Stimulated activated CD8-positive, alpha-beta memory T cell treated with anti-CD3 and anti-CD28 coated beads, Interleukin-15, amount 100 ng/mL, for 4 hours (primary cell): Measurements from ENCODE around the gene GIGYF1.
"Not testable (repeated sequence)": the region's sequence is repeated elsewhere in the genome, so short reads cannot be mapped to it uniquely, and the experiment has no call there.

Experiments
- DNase-seq, 2 donors: peaks; one replicate each; pipeline ENCODE4 v3.0.0-alpha.2; 2020; ENCODE audit warnings: low read depth in 2 of 2

The GIGYF1 gene

DNA sequence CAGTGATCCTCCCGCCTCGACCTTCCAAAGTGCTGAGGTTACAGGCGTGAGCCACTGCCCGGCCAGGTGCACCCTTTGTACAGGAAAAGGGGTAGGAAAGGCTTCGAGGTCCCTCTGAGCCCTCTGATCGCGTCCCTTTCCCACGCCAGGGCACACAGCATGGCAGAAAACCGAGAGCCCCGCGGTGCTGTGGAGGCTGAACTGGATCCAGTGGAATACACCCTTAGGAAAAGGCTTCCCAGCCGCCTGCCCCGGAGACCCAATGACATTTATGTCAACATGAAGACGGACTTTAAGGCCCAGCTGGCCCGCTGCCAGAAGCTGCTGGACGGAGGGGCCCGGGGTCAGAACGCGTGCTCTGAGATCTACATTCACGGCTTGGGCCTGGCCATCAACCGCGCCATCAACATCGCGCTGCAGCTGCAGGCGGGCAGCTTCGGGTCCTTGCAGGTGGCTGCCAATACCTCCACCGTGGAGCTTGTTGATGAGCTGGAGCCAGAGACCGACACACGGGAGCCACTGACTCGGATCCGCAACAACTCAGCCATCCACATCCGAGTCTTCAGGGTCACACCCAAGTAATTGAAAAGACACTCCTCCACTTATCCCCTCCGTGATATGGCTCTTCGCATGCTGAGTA lies 12.7 kb upstream of the GIGYF1 start:
- DNase-seq: no peak

DNA sequence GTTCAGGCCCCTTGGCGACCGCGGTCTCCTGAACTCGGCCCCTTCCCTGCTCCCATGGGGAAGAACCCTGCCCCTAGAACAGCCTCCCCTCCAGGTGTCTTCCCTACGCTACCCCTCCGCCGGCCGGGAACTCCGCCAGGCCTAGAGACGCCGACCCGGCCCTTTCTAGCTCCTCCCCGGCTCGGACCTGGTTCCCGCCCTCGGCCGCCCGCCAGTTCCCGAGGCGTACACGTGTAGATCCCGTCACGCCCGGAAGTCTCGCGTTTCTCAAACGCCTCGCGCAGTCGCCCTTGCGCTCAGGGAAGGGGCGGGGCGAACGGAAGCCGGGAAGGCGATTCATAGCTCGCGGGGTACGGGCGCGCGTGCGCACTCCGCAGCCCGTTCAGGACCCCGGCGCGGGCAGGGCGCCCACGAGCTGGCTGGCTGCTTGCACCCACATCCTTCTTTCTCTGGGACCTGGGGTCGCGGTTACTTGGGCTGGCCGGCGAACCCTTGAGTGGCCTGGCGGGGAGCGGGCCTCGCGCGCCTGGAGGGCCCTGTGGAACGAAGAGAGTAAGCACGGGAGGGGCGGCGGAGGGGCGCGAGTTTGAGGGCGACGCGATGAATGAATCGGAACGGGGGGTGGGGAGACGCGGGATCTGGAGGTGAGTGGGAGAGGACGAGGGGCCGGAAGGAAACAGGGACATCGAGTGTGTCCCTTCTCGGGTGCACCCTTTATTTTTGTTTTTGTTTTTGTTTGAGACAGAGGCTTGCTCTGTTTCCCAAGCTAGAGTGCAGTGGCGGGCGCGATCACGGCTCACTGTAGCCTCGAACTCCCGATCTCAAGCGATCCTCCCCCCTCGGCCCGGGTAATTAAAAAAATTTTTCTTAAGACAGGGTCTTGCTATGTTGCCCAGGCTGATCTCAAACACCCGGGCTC lies 12.0 kb upstream of the GIGYF1 start, which contains the start of gene POP7:
TSS of gene POP7 (plus strand) at position 369 of the 919 bp plus-strand sequence. CDS start 710 bp downstream, outside the sequence.
- peak; percentile 97 to 98 for DNase-seq

DNA sequence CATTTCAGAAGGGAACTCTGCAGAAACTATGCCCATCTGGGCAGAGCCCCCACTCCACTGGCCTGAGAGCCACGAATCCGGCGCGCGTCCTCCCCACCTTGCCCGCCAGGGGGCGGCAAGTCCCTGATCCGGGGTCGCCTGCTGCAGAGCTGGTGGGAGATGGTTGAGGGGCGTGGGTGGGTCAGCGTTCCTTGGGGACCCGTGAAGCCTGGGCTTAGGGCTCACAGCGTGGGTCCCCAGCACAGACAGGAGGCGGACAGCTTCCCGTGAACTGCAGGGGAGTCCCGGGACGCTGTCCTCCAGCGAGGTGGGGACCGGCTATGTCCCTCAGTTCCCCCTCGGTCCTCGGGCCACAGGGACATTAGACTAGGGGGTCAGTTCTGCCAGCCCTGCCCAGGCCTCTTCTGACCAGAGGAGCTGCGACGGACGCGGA lies 11.3 kb upstream of the GIGYF1 start:
- peak; percentile 54 to 57 for DNase-seq

GRCh38 chr7:100701089-100701488 lies 7.0 kb upstream of the GIGYF1 start:
- not testable (repeated sequence) for DNase-seq

- no peak for DNase-seq
Observed at GRCh38 chr7:100699018-100699417, 5.0 kb upstream of the GIGYF1 start.

DNA sequence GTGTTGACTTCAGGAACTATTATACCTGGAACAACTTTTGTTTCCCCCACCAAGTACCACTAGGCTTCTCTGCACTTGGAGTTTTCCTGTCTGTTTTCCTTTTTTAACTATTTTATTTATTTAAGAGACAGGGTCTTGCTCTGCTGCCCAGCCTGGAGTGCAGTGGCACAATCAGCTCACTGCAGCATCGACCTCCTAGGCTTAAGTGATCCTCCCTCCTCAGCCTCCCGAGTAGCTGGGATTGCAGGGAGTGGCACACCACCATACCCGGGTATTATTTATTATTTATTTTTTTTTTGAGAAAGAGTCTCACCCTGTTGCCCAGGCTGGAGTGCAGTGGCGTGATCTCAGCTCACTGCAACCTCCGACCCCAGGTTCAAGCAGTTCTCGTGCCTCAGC lies 2.1 kb upstream of the GIGYF1 start:
- no peak for DNase-seq

DNA sequence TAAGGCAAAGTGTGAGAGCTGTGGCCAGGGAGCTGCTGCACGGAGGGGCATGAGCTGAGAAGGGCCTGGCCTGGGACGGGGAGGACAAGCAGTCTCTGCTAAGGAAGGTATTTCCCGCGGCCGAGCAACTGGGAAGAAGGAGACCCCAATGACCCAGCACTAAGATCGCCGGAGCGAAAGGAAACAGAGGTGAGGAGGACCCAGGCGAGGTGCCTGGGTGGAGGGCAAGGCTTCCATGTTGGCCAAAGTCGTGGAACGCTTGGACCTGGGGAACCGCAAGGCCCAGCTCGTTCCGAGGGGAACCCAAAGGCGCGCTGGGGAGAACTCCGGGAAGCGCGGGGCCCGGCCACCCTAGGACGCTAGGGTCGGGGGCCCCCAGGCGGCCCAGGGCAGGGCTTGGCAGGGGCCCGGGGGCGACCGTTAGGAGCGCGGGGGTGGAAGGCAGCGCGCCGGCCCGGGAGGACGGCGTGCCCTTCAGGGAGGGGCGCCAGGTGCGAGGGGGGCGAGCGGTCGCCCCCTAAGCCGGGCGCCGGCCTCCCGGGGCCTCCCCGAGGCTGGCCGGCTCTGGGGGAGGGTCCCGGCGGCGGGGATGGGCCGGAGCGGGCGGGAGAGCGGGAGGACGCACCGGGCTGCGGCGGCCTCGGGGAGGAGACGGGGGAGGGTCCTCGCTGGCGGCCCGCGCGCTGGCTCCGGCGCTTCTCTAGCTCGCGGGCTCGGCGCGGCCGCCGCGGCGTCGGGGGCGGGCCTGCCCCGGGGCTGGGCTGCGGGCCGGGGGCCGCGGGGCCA lies 545 bp downstream of the GIGYF1 start:
- DNase-seq: no peak

- no peak for DNase-seq
Observed at GRCh38 chr7:100692578-100692961, 1.5 kb downstream of the GIGYF1 start.

- peak; percentile 47 to 59 for DNase-seq
Observed at GRCh38 chr7:100691676-100692577, 2.1 kb downstream of the GIGYF1 start.

- no peak for DNase-seq
Observed at GRCh38 chr7:100689230-100690135, 4.6 kb downstream of the GIGYF1 start.

DNA sequence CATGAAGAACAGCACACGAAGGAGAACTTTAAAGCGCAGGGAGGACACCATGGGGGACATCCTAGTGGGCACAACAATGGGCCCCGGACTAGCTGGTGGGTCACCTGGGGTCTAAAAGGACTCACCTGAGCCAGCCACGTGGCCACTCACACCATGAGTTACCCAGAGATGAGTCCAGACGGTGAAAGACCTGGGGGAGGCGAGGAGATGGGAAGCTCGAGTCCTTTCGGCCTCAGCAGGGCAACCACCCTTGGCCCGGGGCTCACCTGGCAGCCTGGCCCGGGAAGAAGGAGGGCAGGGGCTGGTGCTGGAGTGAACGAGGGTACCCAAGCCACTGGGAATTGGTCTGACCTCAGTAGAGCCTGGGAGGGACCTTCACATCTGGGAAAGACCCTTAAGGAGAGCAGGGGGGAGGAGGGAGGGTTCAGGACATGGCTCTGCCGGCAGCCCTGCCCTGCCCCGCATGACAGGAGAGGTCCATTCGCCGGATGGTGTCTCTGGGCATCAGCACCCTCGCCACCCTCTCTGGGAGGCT lies 5.7 kb downstream of the GIGYF1 start:
- no peak for DNase-seq

DNA sequence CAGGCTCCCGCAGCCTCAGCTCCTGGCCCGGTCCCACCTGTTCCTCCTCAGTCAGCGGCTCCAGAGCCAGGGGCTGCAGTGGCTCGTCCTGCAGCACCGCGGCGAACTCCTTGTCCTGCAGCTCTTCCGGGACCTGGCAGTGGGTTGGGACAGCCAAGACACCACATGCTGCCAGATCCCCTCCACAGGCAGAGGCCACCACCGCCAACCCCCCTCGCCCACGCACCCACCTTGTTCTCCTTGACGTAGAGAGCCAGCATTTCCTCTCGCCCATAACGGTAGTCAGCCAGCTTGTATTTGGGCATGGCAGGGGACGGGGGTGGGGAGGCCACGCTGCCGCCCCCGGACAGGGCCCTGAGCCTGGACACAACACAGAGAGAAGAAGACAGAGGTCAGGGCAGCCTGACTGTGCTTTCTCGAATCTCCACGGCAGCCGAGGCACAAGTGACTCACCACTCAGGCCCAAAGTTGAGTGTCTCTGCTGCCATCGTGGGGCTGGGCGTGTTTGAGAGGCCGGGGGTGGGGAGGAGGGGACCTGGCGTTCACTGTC lies 6.2 kb downstream of the GIGYF1 start:
- no peak for DNase-seq

GRCh38 chr7:100687261-100687660 lies 6.8 kb downstream of the GIGYF1 start:
- DNase-seq: no peak

DNA sequence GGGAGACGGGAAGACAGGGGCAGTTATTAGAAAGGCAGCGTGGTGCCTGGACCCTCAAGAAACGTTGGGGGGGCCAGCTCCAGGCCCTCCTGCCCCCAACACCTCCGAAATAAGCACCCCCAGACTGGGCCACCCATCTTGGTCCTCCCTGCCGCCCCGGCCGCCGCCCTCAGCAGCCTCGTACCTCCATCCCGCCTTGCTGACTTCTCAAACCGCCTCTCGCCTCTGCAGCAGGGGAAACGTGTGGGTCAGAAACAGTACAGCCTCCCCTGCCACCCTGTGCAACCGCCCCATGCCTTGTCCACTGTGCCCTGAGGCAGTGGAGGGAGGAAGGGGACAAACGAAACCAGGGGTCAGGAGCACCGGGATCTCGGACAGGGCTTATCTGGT lies 7.2 kb downstream of the GIGYF1 start:
- DNase-seq: no peak

- DNase-seq: no peak
Observed at GRCh38 chr7:100686201-100686821, 7.7 kb downstream of the GIGYF1 start.

DNA sequence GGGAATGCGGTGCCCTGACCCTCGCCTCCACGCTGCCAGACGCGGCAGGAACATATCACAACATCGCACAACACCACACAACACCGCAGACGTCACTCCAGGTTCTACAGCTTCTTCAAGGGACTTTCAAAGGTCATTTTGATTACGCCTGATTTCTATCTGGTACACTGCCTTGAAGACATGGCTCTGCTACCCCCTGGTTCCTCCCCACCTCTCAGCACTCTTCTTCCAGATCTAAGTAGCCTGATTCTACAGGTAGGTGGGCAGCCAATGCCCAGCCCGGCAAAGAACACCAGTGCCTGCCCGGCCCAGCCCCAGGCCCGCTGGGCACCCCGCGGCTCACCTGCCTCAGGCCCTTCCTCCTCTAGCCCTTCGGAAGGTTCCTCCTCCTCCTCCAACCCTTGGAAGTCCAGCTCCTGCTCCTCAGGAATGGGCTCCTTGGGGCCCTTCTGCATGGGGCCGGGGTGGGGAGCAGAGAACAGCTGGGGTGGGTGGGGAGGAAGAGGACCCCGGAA lies 8.4 kb downstream of the GIGYF1 start:
- no peak for DNase-seq

DNA sequence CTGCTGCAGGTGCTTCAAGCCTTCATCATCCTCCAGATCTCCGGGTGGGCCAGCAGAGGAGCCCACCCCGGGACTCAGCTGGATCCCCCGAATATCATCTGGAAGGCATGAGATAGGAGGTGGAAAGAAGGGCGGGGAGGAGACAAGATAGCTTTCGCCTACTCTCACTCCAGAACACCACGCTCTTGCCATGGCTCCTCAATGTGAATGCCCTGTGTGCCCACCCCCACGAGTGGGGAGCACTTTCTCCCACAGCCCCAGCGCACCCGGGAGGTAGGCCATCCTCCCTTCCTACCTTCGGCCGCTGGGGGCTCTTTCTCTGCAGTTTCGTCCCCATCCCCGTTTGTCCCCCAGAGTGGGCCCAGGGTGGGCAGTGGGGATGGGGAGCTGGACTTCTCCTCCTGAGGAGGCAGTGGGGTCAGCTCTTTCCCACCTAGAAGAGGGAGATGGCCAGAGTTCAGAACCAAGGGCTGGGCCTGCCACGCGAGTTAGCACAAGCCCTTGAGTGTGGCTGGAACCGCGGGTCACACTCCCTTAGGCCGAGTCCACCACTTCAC lies 8.9 kb downstream of the GIGYF1 start:
- DNase-seq: no peak

DNA sequence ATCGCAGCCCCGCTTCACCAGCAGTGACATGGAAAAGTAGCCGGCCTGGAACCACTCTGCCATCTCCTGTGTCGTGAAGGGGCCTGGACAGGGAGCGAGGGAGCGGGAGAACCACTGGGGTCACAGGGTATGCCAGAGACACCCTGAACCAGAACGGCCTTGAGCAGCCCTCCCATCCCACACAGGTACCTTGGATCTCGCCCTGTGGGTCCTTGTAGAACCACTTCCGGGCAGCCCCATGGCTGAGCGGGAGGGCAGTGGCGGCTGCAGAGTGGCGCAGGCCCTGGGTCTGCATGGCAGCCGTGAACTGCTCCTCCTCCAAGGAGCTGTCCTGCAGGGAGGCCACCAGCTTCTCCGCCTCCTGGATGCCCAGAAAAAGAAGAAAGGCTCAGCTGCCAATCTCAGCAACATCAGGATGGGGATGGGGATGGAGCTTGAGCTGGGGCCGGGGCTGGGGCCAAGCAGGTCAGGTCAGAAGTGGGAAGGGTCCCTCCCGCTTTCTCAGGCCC lies 9.5 kb downstream of the GIGYF1 start:
- no peak for DNase-seq
